ENCODE data around the gene OR11H7.

GRCh38 chr14:20219033-20219432 is 9.7 kb upstream of the OR11H7 start:
- no peak for TF ChIP-seq EP300 (IDR thresholded peaks at IDR 0.05)
- TF ChIP-seq, protein P1, sequence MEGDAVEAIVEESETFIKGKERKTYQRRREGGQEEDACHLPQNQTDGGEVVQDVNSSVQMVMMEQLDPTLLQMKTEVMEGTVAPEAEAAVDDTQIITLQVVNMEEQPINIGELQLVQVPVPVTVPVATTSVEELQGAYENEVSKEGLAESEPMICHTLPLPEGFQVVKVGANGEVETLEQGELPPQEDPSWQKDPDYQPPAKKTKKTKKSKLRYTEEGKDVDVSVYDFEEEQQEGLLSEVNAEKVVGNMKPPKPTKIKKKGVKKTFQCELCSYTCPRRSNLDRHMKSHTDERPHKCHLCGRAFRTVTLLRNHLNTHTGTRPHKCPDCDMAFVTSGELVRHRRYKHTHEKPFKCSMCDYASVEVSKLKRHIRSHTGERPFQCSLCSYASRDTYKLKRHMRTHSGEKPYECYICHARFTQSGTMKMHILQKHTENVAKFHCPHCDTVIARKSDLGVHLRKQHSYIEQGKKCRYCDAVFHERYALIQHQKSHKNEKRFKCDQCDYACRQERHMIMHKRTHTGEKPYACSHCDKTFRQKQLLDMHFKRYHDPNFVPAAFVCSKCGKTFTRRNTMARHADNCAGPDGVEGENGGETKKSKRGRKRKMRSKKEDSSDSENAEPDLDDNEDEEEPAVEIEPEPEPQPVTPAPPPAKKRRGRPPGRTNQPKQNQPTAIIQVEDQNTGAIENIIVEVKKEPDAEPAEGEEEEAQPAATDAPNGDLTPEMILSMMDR (IDR thresholded peaks at IDR 0.05), result no peak
- no peak for TF ChIP-seq POLR2A (IDR thresholded peaks at IDR 0.05)
- no peak for TF ChIP-seq POLR2AphosphoS5 (IDR thresholded peaks at IDR 0.05)

All from stomach (tissue), 4 donors.